HEK293 (cell line): ENCODE results near the gene AKR7A3.
A peak's percentile ranks its signal among the peaks of the same experiment; 100 is the strongest.

Source experiments
- GLIS1 ChIP-seq: fragments of 450-650 bp; formaldehyde crosslinking; IDR thresholded peaks from 2 replicates; pipeline ENCODE4 v1.5.1; 2016; ENCODE audit warnings: missing biosample characterization, missing genetic modification characterization
- KLF16 ChIP-seq: fragments of 450-650 bp; formaldehyde crosslinking; IDR thresholded peaks from 2 replicates; pipeline ENCODE4 v1.5.1; 2017; ENCODE audit warnings: missing biosample characterization, missing genetic modification characterization
- PRDM1 ChIP-seq: fragments of 450-650 bp; formaldehyde crosslinking; IDR thresholded peaks from 2 replicates; pipeline ENCODE4; 2016; ENCODE audit warnings: missing biosample characterization, missing genetic modification characterization
- SP7 ChIP-seq: fragments of 450-650 bp; formaldehyde crosslinking; IDR thresholded peaks from 2 replicates; pipeline ENCODE4 v1.5.1; 2016; ENCODE audit warnings: missing biosample characterization, missing genetic modification characterization
- TCF7L2 ChIP-seq: IDR thresholded peaks from 2 replicates; pipeline ENCODE4 v1.6.1; 2011; ENCODE audit warnings: low read depth, mild to moderate bottlenecking, inconsistent platforms, low read length, moderate library complexity, borderline replicate concordance
- ZBTB21 ChIP-seq: fragments of 450-650 bp; formaldehyde crosslinking; IDR thresholded peaks from 2 replicates; pipeline ENCODE4 v1.5.1; 2017; ENCODE audit warnings: missing biosample characterization, missing genetic modification characterization
- ZFP37 ChIP-seq: fragments of 450-650 bp; formaldehyde crosslinking; IDR thresholded peaks from 2 replicates; pipeline ENCODE4 v1.5.1; 2016; ENCODE audit warnings: missing biosample characterization, missing genetic modification characterization
- ZNF10 ChIP-seq: fragments of 450-650 bp; formaldehyde crosslinking; IDR thresholded peaks from 2 replicates; pipeline ENCODE4 v1.5.1; 2017; ENCODE audit warnings: missing biosample characterization, missing genetic modification characterization
- ZNF140 ChIP-seq: fragments of 450-650 bp; formaldehyde crosslinking; IDR thresholded peaks from 2 replicates; pipeline ENCODE4 v1.5.1; 2016; ENCODE audit warnings: missing biosample characterization, missing genetic modification characterization
- ZNF184 ChIP-seq: fragments of 450-650 bp; IDR thresholded peaks from 2 replicates; pipeline ENCODE4 v1.5.1; 2018; ENCODE audit warnings: missing biosample characterization, mild to moderate bottlenecking, missing genetic modification characterization
- ZNF223 ChIP-seq: fragments of 450-650 bp; formaldehyde crosslinking; IDR thresholded peaks from 2 replicates; pipeline ENCODE4 v1.5.1; 2016; ENCODE audit warnings: missing biosample characterization, missing genetic modification characterization
- ZNF24 ChIP-seq: fragments of 450-650 bp; formaldehyde crosslinking; IDR thresholded peaks from 2 replicates; pipeline ENCODE4 v1.5.1; 2016; ENCODE audit warnings: missing biosample characterization, missing genetic modification characterization
- ZNF248 ChIP-seq: fragments of 450-650 bp; formaldehyde crosslinking; IDR thresholded peaks from 2 replicates; pipeline ENCODE4 v1.5.1; 2017; ENCODE audit warnings: missing biosample characterization, missing genetic modification characterization
- ZNF311 ChIP-seq: fragments of 450-650 bp; formaldehyde crosslinking; IDR thresholded peaks from 2 replicates; pipeline ENCODE4 v1.5.1; 2017; ENCODE audit warnings: missing biosample characterization, missing genetic modification characterization, borderline replicate concordance
- ZNF335 ChIP-seq: fragments of 450-650 bp; formaldehyde crosslinking; conservative IDR thresholded peaks from 2 replicates; pipeline ENCODE4 v1.5.1; 2016; ENCODE audit warnings: missing biosample characterization, missing genetic modification characterization
- ZNF366 ChIP-seq: fragments of 450-650 bp; formaldehyde crosslinking; conservative IDR thresholded peaks from 2 replicates; pipeline ENCODE4 v1.5.1; 2016; ENCODE audit warnings: missing biosample characterization, missing genetic modification characterization
- ZNF394 ChIP-seq: fragments of 450-650 bp; formaldehyde crosslinking; IDR thresholded peaks from 2 replicates; pipeline ENCODE4 v1.5.1; 2016; ENCODE audit warnings: missing biosample characterization, missing genetic modification characterization, mild to moderate bottlenecking, moderate library complexity, borderline replicate concordance
- ZNF48 ChIP-seq: fragments of 450-650 bp; formaldehyde crosslinking; IDR thresholded peaks from 2 replicates; pipeline ENCODE4 v1.5.1; 2016; ENCODE audit warnings: missing biosample characterization, missing genetic modification characterization
- ZNF488 ChIP-seq: fragments of 450-650 bp; formaldehyde crosslinking; IDR thresholded peaks from 2 replicates; pipeline ENCODE4 v1.5.1; 2016; ENCODE audit warnings: missing biosample characterization, missing genetic modification characterization
- ZNF529 ChIP-seq: fragments of 450-650 bp; formaldehyde crosslinking; IDR thresholded peaks from 2 replicates; pipeline ENCODE4 v1.5.1; 2017; ENCODE audit warnings: missing genetic modification characterization, missing biosample characterization; ENCODE audit not compliant: insufficient replicate concordance
- ZNF548 ChIP-seq: fragments of 450-650 bp; formaldehyde crosslinking; IDR thresholded peaks from 2 replicates; pipeline ENCODE4 v1.5.1; 2016; ENCODE audit warnings: missing biosample characterization, missing genetic modification characterization
- ZNF560 ChIP-seq: fragments of 450-650 bp; formaldehyde crosslinking; IDR thresholded peaks from 2 replicates; pipeline ENCODE4 v1.5.1; 2017; ENCODE audit warnings: missing biosample characterization, missing genetic modification characterization, borderline replicate concordance
- ZNF791 ChIP-seq: fragments of 450-650 bp; formaldehyde crosslinking; IDR thresholded peaks from 2 replicates; pipeline ENCODE4 v1.5.1; 2016; ENCODE audit warnings: missing biosample characterization, missing genetic modification characterization
- TF ChIP-seq, protein P1 (sequence below): fragments of 450-650 bp; formaldehyde crosslinking; IDR thresholded peaks from 2 replicates; pipeline ENCODE4 v1.5.1; 2016; ENCODE audit warnings: missing biosample characterization, missing genetic modification characterization, borderline replicate concordance
- TF ChIP-seq, protein P2 (sequence below): fragments of 450-650 bp; formaldehyde crosslinking; IDR thresholded peaks from 2 replicates; pipeline ENCODE4 v1.5.1; 2016; ENCODE audit warnings: missing biosample characterization, missing genetic modification characterization
- TF ChIP-seq, protein P3 (sequence below): fragments of 450-650 bp; formaldehyde crosslinking; IDR thresholded peaks from 2 replicates; pipeline ENCODE4 v1.5.1; 2016; ENCODE audit warnings: missing biosample characterization, missing genetic modification characterization, low read depth
- TF ChIP-seq, protein P4 (sequence below): fragments of 450-650 bp; formaldehyde crosslinking; IDR thresholded peaks from 2 replicates; pipeline ENCODE4 v1.5.1; 2016; ENCODE audit warnings: missing biosample characterization, missing genetic modification characterization
- TF ChIP-seq, protein P5 (sequence below): fragments of 450-650 bp; formaldehyde crosslinking; IDR thresholded peaks from 2 replicates; pipeline ENCODE4 v1.5.1; 2016; ENCODE audit warnings: missing biosample characterization, missing genetic modification characterization
- TF ChIP-seq, protein P6 (sequence below): fragments of 450-650 bp; formaldehyde crosslinking; IDR thresholded peaks from 2 replicates; pipeline ENCODE4 v1.5.1; 2016; ENCODE audit warnings: missing biosample characterization, missing genetic modification characterization

The AKR7A3 gene

GRCh38 chr1:19311931-19312781 is 23.6 kb upstream of the AKR7A3 start, which contains the start of the genes AKR7A2 and SLC66A1 (continued):
- TF ChIP-seq, protein P1, sequence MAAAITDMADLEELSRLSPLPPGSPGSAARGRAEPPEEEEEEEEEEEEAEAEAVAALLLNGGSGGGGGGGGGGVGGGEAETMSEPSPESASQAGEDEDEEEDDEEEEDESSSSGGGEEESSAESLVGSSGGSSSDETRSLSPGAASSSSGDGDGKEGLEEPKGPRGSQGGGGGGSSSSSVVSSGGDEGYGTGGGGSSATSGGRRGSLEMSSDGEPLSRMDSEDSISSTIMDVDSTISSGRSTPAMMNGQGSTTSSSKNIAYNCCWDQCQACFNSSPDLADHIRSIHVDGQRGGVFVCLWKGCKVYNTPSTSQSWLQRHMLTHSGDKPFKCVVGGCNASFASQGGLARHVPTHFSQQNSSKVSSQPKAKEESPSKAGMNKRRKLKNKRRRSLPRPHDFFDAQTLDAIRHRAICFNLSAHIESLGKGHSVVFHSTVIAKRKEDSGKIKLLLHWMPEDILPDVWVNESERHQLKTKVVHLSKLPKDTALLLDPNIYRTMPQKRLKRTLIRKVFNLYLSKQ (tag by site-specific recombination), result no peak
- TF ChIP-seq ZNF140 (tag by site-specific recombination), result no peak
- TF ChIP-seq, protein P2, sequence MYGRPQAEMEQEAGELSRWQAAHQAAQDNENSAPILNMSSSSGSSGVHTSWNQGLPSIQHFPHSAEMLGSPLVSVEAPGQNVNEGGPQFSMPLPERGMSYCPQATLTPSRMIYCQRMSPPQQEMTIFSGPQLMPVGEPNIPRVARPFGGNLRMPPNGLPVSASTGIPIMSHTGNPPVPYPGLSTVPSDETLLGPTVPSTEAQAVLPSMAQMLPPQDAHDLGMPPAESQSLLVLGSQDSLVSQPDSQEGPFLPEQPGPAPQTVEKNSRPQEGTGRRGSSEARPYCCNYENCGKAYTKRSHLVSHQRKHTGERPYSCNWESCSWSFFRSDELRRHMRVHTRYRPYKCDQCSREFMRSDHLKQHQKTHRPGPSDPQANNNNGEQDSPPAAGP (tag by site-specific recombination), result peak; percentile 37; the same call in 1 of the 2 replicates
- TF ChIP-seq ZNF24, result no peak; the same call in 1 of the 2 replicates
- no peak for TF ChIP-seq TCF7L2
- TF ChIP-seq ZNF248 (tag by site-specific recombination), result no peak
- no peak for TF ChIP-seq ZNF548
- TF ChIP-seq GLIS1 (tag by site-specific recombination), result peak; percentile 40; the same call in 1 of the 2 replicates
- TF ChIP-seq SP7 (tag by site-specific recombination), result peak; percentile 67
- TF ChIP-seq ZNF335 (tag by site-specific recombination), result peak; percentile 85
- TF ChIP-seq, protein P3, sequence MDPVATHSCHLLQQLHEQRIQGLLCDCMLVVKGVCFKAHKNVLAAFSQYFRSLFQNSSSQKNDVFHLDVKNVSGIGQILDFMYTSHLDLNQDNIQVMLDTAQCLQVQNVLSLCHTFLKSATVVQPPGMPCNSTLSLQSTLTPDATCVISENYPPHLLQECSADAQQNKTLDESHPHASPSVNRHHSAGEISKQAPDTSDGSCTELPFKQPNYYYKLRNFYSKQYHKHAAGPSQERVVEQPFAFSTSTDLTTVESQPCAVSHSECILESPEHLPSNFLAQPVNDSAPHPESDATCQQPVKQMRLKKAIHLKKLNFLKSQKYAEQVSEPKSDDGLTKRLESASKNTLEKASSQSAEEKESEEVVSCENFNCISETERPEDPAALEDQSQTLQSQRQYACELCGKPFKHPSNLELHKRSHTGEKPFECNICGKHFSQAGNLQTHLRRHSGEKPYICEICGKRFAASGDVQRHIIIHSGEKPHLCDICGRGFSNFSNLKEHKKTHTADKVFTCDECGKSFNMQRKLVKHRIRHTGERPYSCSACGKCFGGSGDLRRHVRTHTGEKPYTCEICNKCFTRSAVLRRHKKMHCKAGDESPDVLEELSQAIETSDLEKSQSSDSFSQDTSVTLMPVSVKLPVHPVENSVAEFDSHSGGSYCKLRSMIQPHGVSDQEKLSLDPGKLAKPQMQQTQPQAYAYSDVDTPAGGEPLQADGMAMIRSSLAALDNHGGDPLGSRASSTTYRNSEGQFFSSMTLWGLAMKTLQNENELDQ (tag by site-specific recombination), result no peak
- TF ChIP-seq ZBTB21 (tag by site-specific recombination), result no peak
- TF ChIP-seq, protein P4, sequence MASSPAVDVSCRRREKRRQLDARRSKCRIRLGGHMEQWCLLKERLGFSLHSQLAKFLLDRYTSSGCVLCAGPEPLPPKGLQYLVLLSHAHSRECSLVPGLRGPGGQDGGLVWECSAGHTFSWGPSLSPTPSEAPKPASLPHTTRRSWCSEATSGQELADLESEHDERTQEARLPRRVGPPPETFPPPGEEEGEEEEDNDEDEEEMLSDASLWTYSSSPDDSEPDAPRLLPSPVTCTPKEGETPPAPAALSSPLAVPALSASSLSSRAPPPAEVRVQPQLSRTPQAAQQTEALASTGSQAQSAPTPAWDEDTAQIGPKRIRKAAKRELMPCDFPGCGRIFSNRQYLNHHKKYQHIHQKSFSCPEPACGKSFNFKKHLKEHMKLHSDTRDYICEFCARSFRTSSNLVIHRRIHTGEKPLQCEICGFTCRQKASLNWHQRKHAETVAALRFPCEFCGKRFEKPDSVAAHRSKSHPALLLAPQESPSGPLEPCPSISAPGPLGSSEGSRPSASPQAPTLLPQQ (tag by site-specific recombination), result peak; percentile 66
- no peak for TF ChIP-seq ZNF529 (tag by site-specific recombination)
- no peak for TF ChIP-seq PRDM1 (tag by site-specific recombination)
- TF ChIP-seq KLF16 (tag by site-specific recombination), result peak; percentile 80; the same call in 1 of the 2 replicates
- TF ChIP-seq ZFP37 (tag by site-specific recombination), result peak; percentile 77
- TF ChIP-seq, protein P5, sequence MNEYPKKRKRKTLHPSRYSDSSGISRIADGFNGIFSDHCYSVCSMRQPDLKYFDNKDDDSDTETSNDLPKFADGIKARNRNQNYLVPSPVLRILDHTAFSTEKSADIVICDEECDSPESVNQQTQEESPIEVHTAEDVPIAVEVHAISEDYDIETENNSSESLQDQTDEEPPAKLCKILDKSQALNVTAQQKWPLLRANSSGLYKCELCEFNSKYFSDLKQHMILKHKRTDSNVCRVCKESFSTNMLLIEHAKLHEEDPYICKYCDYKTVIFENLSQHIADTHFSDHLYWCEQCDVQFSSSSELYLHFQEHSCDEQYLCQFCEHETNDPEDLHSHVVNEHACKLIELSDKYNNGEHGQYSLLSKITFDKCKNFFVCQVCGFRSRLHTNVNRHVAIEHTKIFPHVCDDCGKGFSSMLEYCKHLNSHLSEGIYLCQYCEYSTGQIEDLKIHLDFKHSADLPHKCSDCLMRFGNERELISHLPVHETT (tag by site-specific recombination), result no peak
- TF ChIP-seq ZNF488 (tag by site-specific recombination), result no peak
- no peak for TF ChIP-seq ZNF394 (tag by site-specific recombination)
- TF ChIP-seq ZNF223 (tag by site-specific recombination), result no peak
- TF ChIP-seq ZNF791 (tag by site-specific recombination), result no peak
- TF ChIP-seq ZNF311 (tag by site-specific recombination), result no peak
- TF ChIP-seq ZNF366 (tag by site-specific recombination), result no peak
- no peak for TF ChIP-seq ZNF184 (tag by site-specific recombination)
- no peak for TF ChIP-seq ZNF10 (tag by site-specific recombination)
- no peak for TF ChIP-seq ZNF560 (tag by site-specific recombination)
- TF ChIP-seq, protein P6, sequence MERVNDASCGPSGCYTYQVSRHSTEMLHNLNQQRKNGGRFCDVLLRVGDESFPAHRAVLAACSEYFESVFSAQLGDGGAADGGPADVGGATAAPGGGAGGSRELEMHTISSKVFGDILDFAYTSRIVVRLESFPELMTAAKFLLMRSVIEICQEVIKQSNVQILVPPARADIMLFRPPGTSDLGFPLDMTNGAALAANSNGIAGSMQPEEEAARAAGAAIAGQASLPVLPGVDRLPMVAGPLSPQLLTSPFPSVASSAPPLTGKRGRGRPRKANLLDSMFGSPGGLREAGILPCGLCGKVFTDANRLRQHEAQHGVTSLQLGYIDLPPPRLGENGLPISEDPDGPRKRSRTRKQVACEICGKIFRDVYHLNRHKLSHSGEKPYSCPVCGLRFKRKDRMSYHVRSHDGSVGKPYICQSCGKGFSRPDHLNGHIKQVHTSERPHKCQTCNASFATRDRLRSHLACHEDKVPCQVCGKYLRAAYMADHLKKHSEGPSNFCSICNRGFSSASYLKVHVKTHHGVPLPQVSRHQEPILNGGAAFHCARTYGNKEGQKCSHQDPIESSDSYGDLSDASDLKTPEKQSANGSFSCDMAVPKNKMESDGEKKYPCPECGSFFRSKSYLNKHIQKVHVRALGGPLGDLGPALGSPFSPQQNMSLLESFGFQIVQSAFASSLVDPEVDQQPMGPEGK, result peak; percentile 83
- TF ChIP-seq ZNF48 (tag by site-specific recombination), result no peak
